Measurements from ENCODE around the gene AMZ2.
A peak's percentile ranks its signal among the peaks of the same experiment; 100 is the strongest.
"Not testable (repeated sequence)": the region's sequence is repeated elsewhere in the genome, so short reads cannot be mapped to it uniquely, and the experiment has no call there.

Gene AMZ2

GRCh38 chr17:68231541-68231940 lies 16.3 kb upstream of the AMZ2 start:
- TF ChIP-seq, protein P1, sequence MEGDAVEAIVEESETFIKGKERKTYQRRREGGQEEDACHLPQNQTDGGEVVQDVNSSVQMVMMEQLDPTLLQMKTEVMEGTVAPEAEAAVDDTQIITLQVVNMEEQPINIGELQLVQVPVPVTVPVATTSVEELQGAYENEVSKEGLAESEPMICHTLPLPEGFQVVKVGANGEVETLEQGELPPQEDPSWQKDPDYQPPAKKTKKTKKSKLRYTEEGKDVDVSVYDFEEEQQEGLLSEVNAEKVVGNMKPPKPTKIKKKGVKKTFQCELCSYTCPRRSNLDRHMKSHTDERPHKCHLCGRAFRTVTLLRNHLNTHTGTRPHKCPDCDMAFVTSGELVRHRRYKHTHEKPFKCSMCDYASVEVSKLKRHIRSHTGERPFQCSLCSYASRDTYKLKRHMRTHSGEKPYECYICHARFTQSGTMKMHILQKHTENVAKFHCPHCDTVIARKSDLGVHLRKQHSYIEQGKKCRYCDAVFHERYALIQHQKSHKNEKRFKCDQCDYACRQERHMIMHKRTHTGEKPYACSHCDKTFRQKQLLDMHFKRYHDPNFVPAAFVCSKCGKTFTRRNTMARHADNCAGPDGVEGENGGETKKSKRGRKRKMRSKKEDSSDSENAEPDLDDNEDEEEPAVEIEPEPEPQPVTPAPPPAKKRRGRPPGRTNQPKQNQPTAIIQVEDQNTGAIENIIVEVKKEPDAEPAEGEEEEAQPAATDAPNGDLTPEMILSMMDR (IDR thresholded peaks at IDR 0.05; ENCODE audit: low read depth, low read length) = no peak
- in situ Hi-C loops (cut with HindIII; ENCODE audit: low sequenced_read_pairs) = no loop called here
- H3K4me3 ChIP-seq (ENCODE audit: low read depth, low read length) = no peak overlapping the region
- no peak for DNase-seq (ENCODE audit: low read depth, low spot score)

DNA sequence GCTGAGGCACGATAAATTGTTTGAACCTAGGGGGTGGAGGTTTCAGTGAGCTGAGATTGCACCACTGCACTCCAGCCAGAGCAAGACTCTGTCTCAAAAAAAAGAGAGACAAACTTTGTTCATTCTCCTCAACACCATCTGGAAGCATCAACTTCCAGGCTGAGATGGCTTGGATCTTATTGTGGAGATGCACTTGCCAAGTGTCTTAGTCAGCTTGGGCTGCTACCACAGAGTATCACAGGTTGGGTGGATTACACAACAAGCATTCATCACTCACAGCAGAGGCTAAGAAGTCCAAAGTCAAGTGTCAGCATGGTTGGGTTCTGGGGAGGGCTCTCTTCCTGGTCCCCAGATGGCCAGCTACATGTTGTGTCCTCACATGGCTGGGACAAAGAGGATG lies 15.1 kb upstream of the AMZ2 start:
- DNase-seq (ENCODE audit: low read depth, low spot score) = peak; percentile 33
- in situ Hi-C loops (cut with HindIII; ENCODE audit: low sequenced_read_pairs); H3K4me3 ChIP-seq (ENCODE audit: low read depth, low read length): not testable (repeated sequence)

GRCh38 chr17:68234726-68235335 lies 13.0 kb upstream of the AMZ2 start:
- DNase-seq (ENCODE audit: low read depth, low spot score) = peak; percentile 93

GRCh38 chr17:68235336-68235791 lies 12.5 kb upstream of the AMZ2 start:
- H3K4me3 ChIP-seq (ENCODE audit: low read depth, low read length); DNase-seq (ENCODE audit: low read depth, low spot score); in situ Hi-C loops (cut with HindIII; ENCODE audit: low sequenced_read_pairs): not testable (repeated sequence)

More at GRCh38 chr17:68234726-68235335, 13.0 kb upstream of the AMZ2 start:
- H3K4me3 ChIP-seq (ENCODE audit: low read depth, low read length); in situ Hi-C loops (cut with HindIII; ENCODE audit: low sequenced_read_pairs): not testable (repeated sequence)

DNA sequence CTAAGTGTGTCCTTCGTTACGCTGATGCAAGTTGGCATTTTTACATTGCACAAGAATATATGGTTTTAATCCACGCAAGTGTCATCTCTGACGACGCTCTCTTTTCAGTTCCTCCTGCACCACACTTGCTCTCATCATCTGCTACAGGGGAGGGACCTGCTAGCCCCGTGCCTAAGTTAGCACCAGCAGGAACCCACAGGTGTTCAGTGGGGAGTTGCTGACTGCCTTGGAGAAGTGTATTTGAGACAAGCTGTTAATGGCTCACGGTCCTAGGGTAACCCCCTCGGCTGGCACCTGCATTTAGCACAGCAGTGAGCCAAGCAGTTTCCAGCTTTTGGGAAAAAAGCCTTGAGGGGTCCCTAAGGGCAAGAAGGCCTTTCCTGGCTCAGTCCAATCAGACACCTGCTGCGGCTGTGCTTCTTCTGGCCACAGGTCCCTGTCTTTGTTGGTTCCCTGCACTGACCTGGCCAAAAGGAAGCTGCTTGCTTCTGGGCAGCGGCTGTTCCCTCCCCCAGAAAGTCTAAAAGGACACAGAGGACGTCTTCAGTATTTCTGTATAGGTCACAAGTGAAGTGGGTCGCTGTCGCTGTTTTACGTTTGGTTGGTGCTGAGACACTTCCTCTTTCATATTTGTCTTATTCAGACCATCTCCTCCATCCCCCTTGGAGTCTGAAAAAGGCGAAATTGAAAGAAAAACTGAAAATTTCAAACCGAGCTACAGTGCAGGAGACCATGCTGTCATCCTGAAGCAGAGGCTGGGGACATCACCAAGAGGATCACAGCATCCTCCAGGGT lies 10.3 kb upstream of the AMZ2 start:
- DNase-seq (ENCODE audit: low read depth, low spot score); in situ Hi-C loops (cut with HindIII; ENCODE audit: low sequenced_read_pairs); H3K4me3 ChIP-seq (ENCODE audit: low read depth, low read length): not testable (repeated sequence)

GRCh38 chr17:68238164-68238870 lies 9.5 kb upstream of the AMZ2 start:
- in situ Hi-C loops (cut with HindIII; ENCODE audit: low sequenced_read_pairs) = no loop called here
- no peak for DNase-seq (ENCODE audit: low read depth, low spot score)
- no peak overlapping the region for H3K4me3 ChIP-seq (ENCODE audit: low read depth, low read length)
- TF ChIP-seq, protein P1 (IDR thresholded peaks at IDR 0.05; ENCODE audit: low read depth, low read length) = no peak

DNA sequence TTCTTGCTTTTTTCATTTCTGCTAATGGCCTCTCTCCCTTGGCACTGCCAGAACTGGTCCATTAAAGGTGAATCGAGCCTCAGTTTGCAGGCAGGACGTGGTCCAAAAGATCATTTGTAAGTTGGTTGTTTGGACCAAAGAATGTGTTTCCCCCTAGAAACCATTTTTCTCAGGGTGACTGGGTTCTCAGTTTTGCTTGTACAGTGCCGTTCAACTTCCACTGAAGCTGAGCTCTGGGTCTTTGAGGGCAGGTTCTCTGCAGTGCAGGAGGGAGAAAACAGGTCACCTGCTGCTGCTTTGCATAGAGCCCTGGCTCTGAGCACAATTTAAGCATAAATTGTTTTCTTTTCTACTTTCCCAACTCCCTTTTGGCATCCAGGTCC lies 9.0 kb upstream of the AMZ2 start:
- no peak overlapping the region for H3K4me3 ChIP-seq (ENCODE audit: low read depth, low read length)
- no peak for DNase-seq (ENCODE audit: low read depth, low spot score)
- in situ Hi-C loops (cut with HindIII; ENCODE audit: low sequenced_read_pairs) = no loop called here
- TF ChIP-seq, protein P1 (IDR thresholded peaks at IDR 0.05; ENCODE audit: low read depth, low read length) = no peak

GRCh38 chr17:68239632-68240366 lies 8.0 kb upstream of the AMZ2 start:
- no peak overlapping the region for H3K4me3 ChIP-seq (ENCODE audit: low read depth, low read length)
- in situ Hi-C loops (cut with HindIII; ENCODE audit: low sequenced_read_pairs) = no loop called here
- no peak for DNase-seq (ENCODE audit: low read depth, low spot score)
- TF ChIP-seq, protein P1 (IDR thresholded peaks at IDR 0.05; ENCODE audit: low read depth, low read length) = no peak

Measured in astrocyte of the spinal cord (primary cell).